Measurements from ENCODE around the gene FAM32A. TPM values are rescaled to one million over a fixed set of nuclear protein-coding genes. Genes with fewer than 3 reads are reported as not detected.

The FAM32A gene
- total and polyA plus RNA-seq, 2 donors (not counting 1 experiment from before 2014, with no cell fraction given) = 53.4 to 62.0 TPM

- peaks cover 0 to 55% of the 10 kb centered on the region in 2 experiments for H3K36me3 ChIP-seq (replicated peaks in 1 of 2; ENCODE audit: control extremely low read depth in 1 of 2, control insufficient read depth in 1 of 2, extremely low read depth in 1 of 2, insufficient read depth in 2 of 2, low read length in 1 of 2)
- no peaks in the 10 kb centered on the region for H3K9me3 ChIP-seq (ENCODE audit: control extremely low read depth in 1 of 3, control insufficient read depth in 2 of 3, insufficient read depth in 1 of 3, low read length in 2 of 3)
- peaks cover 78% of the 10 kb centered on the region for H3K79me2 ChIP-seq (ENCODE audit: control insufficient read depth, insufficient read depth, low read length)
- no peak overlapping the region for H3K27ac ChIP-seq (ENCODE audit: low read length in 2 of 2)
- DNase-seq (no peak), ATAC-seq (ENCODE audit: low read depth) (no peak)
- no peak overlapping the region for H3K4me3 ChIP-seq (ENCODE audit: control extremely low read depth in 1 of 5, extremely low read depth in 1 of 5, insufficient read depth in 1 of 5, low read depth in 2 of 5, low read length in 4 of 5)
- intact Hi-C loops (cut with micrococcal nuclease) = no loop called here
- TF ChIP-seq EZH2 (IDR thresholded peaks at IDR 0.05; ENCODE audit: borderline replicate concordance, insufficient read depth, low read depth, low read length, poor library complexity, severe bottlenecking) = no peak
- TF ChIP-seq, protein P1, sequence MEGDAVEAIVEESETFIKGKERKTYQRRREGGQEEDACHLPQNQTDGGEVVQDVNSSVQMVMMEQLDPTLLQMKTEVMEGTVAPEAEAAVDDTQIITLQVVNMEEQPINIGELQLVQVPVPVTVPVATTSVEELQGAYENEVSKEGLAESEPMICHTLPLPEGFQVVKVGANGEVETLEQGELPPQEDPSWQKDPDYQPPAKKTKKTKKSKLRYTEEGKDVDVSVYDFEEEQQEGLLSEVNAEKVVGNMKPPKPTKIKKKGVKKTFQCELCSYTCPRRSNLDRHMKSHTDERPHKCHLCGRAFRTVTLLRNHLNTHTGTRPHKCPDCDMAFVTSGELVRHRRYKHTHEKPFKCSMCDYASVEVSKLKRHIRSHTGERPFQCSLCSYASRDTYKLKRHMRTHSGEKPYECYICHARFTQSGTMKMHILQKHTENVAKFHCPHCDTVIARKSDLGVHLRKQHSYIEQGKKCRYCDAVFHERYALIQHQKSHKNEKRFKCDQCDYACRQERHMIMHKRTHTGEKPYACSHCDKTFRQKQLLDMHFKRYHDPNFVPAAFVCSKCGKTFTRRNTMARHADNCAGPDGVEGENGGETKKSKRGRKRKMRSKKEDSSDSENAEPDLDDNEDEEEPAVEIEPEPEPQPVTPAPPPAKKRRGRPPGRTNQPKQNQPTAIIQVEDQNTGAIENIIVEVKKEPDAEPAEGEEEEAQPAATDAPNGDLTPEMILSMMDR (IDR thresholded peaks at IDR 0.05) = no peak
- H4K20me1 ChIP-seq (ENCODE audit: control insufficient read depth, insufficient read depth, low read length, poor library complexity, severe bottlenecking) = peaks cover 59% of the 10 kb centered on the region
- POLR2A ChIA-PET = no interaction called here
- no peak overlapping the region for H2AFZ ChIP-seq (ENCODE audit: insufficient read depth, low read depth, low read length, poor library complexity, severe bottlenecking)
- peak overlapping the region; percentile 1 for H3K4me3 Mint-ChIP-seq
- peaks cover 10 to 31% of the 10 kb centered on the region in 2 donors for H3K4me1 ChIP-seq (ENCODE audit: control insufficient read depth in 2 of 2, insufficient read depth in 2 of 2, low read length in 2 of 2)
- H3K27me3 Mint-ChIP-seq = no peaks in the 10 kb centered on the region
- H3K27me3 ChIP-seq (replicated peaks in 1 of 4; ENCODE audit: control extremely low read depth in 1 of 4, control insufficient read depth in 3 of 4, insufficient read depth in 4 of 4, low read length in 3 of 4) = no peaks in the 10 kb centered on the region
- CTCF ChIA-PET = interaction anchor here (0.5 kb wide), 1 partner anchor 20 kb away, joined by 4 read pairs; no protein-coding TSS in a partner anchor
- WGBS (ENCODE audit: insufficient coverage) = 89% methylated on average over 17 of the region's 22 CpGs
- peak overlapping the region; percentile 60 for H3K27ac Mint-ChIP-seq
- peak overlapping the region; percentile 0 for H3K4me2 ChIP-seq (replicated peaks; ENCODE audit: low read depth, low read length, poor library complexity, severe bottlenecking)
- no peak overlapping the region for H3K9ac ChIP-seq (ENCODE audit: low read length)
- H3K9me3 Mint-ChIP-seq (ENCODE audit: insufficient read depth) = no peaks in the 10 kb centered on the region
- H3K4me1 Mint-ChIP-seq = peaks cover 38% of the 10 kb centered on the region
Observed at GRCh38 chr19:16202320-16203255, 17.4 kb downstream of the FAM32A start.
